Activated CD4-positive, alpha-beta T cell treated with anti-CD3 and anti-CD28 coated beads, Interleukin-2, amount 50 U/mL, for 1 hour (primary cell): ENCODE measurements around the gene RUNX3.
A peak's percentile ranks its signal among the peaks of the same experiment; 100 is the strongest.
"Not testable (repeated sequence)": the region's sequence is repeated elsewhere in the genome, so short reads cannot be mapped to it uniquely, and the experiment has no call there.

Experiments used
- DNase-seq: peaks from one replicate; pipeline ENCODE4 v3.0.0-alpha.2; 2020

The RUNX3 gene

GRCh38 chr1:24930260-24931145 lies at the start of gene RUNX3:
Gene RUNX3, minus strand, starts transcription at chr1:24930276. Its CDS starts 408 bp downstream, at chr1:24929868.
- DNase-seq: peak; percentile 91

GRCh38 chr1:24979232-24979631 lies 49.2 kb upstream of the RUNX3 start:
- not testable (repeated sequence) for DNase-seq

DNA sequence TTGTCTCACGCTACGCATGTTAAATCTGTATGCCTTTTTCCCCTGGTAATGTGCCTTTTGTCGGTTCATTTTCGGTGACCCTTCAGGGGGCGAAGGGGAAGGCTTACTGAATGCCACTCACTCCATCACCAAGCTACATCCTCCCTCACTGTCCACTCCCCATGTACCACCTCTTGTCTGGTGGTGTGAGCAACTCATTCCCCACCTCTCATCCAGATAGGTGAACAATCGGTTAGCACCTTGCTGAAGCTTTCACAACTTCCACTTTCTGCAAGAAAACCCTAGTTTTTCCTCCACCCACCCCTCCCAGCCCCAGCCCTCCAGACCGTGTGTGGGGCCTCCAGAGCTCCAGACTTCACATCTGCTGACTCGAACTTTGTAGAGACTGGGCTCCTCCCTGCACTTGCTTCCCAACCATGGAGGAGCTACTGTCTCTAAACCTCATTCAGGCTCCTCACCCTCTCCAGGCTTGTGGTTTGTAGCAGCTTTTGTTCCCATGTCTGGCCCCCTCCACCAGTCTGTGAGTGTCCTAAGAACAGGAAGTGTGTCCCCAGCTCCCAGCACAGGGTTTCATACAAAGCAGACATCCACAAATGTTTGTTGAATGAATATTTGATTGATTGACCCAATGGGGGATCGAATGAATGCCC lies 48.4 kb upstream of the RUNX3 start:
- DNase-seq: no peak

DNA sequence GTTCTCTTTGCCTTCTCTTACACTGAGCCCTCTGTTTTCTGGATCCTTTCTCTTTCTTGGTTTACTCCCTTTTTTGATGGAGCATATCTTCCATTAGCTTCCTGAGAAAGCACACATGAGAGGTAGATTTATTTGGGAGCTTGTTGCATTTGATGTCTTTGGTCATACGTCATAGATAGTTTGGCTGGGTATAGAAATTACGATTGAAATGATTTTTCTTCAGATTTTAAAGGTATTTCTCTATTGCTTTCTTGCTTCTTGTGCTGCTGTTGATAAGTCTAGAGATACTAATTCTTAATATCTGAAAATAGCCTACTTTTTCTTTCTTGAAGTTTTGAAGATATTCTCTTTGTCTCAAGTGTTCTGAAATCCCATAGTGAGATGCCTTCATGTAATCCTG lies 45.3 kb upstream of the RUNX3 start:
- DNase-seq: no peak

DNA sequence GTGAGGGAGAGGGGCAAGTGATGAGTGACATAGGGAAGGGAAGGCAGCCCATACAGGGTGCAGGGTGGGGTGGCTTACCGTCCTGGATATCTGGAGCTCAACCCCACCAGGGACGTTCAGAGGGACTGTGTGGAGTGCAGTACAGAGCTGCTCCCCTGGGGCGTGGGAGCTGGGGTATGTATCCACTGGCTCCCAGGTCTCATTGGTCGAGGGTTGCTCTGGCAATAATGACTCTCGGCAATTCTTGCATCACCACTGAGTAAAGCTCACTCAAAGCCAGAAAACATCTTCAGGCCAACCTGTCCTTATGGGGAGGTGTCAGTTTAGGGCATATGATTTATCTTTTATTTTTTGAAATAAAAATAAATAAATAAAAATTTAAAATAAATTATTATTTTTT lies 43.2 kb upstream of the RUNX3 start:
- DNase-seq: no peak

- no peak for DNase-seq
These were observed 42.8 kb upstream of the RUNX3 start for GRCh38 chr1:24972915-24973242.

DNA sequence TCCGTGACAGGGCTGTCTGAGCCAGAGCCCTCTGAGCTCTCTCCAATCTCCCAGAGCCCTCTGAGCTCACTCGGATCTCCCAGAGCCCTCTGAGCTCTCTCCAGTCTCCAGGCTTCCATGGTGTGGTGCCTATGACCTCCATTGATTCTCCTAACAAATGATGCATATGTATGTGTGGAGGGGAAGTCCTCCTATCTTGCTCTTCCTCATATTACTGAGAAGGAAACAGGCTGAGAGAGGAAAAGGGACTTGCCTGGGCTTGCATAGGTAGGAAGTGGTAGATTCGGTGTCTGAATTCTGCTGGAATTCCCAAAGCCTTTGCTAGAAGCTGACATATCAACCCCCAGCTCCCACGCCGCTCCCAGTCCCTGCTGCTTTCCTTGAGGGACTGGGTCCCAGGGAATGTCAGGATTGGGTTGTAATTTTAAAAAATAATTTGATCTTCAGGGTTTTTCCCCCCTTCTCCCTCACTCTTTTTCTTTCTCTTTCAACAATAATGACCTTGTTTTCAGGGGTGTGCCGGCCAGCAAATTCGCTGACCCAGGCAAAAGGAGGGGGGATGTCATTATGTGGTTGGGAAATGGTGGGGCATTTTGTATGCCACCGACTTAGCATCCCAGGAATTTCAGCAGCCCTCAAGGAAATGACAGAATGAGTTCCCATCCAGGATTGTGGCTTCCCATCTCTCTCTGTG lies 42.3 kb upstream of the RUNX3 start:
- no peak for DNase-seq

GRCh38 chr1:24970926-24971875 lies 41.1 kb upstream of the RUNX3 start:
- DNase-seq: no peak

DNA sequence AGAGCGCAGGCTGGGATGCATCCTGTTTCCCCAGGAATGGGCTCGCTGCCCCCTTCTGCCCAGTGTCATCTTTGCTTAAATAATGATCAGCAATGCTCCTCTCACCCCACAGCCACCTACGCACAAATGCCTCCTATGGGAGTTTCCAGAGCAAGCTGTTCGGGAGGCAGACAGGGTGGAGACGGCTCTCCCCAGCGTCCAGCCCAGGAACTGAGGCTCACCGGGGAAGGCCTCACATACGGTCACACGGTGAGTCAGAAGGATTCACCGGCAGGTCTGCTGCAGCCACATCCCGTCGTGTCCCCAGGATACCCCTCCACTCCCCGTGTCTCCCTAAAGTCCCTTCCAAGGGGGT lies 40.3 kb upstream of the RUNX3 start:
- no peak for DNase-seq

DNA sequence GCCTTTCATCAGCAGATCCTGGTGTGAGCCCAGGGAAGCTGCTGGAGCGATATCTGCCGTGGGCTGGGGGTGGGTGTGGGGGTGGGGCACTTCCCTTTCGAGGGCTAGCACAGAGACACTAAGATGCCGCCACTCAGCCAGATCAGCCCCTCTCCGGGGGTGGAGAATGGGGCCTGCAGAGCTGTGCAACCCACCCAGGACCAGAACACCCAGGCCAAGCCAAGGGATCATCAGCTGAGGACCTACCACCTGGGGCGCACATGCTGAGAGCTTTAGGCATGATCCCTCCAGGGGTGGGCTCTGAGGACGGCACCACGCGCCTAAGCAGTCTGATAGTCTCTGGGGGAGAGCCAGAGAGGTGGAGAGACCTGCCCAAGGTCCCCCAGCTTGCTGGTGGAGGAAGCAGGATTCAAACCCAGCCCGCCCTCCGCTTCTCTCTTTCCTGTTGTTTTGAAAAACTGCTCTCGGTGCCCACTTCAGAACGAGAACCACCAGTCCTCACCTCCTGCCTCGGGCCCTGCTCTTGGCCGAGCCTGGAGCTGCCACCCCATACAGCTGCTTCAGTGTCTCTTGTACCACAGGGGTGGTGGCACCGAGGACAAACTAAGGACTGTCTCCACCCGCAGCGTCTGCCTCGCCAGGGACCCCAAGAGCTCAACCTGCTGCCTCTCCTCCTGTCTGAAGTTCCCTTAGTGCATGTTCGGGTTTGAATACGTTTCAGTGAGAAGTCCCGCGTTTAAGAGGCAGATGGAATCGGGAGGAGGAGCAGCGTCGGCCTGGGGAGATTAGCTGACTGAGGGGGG lies 39.7 kb upstream of the RUNX3 start:
- DNase-seq: no peak

- DNase-seq: no peak
These were observed 39.0 kb upstream of the RUNX3 start for GRCh38 chr1:24968941-24969585.

GRCh38 chr1:24967962-24968361 lies 37.9 kb upstream of the RUNX3 start:
- DNase-seq: no peak

- no peak for DNase-seq
These were observed 37.5 kb upstream of the RUNX3 start for GRCh38 chr1:24967555-24967954.

DNA sequence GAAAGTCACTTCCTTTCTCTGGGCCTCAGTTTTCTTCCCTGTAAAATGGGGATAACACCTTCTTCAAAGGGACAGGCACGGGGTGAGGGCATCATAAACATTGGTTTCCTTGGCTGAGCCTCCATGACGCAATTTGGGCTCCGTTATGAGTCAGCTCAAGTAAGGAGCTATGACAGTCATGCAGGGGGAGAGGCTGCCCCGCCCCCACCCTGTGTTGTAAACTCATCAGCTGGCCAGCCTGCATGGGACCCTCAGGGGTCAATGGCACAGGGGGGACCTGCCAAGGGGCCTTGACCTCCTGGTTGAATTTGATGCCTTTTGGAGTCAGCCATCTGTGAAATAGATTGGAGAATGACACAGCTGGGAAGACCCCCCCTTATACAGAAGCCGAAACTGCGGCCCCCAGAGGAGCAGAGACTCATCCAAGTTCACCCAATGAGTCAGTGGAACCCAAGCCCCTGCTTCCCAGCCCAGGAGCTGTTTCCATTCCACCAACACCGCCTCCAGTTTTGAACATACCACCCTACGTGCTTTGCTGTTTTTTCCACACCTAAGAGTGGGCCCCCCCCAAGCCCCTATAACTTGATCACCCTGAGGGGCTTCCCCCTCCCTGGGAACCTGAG lies 36.8 kb upstream of the RUNX3 start:
- DNase-seq: peak; percentile 44

- no peak for DNase-seq
These were observed 36.1 kb upstream of the RUNX3 start for GRCh38 chr1:24966121-24966723.

DNA sequence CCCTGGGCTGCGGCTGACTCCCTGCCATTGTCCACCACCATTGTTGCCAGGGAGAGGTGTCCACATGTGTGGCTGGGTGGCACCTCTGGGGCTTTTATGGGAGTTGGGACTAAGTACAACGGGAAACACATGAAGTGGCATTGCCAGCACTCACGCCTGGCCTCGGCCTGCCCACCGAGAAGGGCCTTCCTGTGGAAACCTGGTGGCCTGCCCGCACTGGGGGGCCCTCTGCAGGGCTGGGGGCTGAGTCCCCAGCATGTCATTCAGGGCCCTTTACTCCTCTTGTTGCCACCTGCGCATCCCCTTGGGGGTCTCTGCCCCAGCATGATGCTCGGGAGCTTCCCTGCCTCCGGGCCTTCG lies 35.5 kb upstream of the RUNX3 start:
- no peak for DNase-seq

DNA sequence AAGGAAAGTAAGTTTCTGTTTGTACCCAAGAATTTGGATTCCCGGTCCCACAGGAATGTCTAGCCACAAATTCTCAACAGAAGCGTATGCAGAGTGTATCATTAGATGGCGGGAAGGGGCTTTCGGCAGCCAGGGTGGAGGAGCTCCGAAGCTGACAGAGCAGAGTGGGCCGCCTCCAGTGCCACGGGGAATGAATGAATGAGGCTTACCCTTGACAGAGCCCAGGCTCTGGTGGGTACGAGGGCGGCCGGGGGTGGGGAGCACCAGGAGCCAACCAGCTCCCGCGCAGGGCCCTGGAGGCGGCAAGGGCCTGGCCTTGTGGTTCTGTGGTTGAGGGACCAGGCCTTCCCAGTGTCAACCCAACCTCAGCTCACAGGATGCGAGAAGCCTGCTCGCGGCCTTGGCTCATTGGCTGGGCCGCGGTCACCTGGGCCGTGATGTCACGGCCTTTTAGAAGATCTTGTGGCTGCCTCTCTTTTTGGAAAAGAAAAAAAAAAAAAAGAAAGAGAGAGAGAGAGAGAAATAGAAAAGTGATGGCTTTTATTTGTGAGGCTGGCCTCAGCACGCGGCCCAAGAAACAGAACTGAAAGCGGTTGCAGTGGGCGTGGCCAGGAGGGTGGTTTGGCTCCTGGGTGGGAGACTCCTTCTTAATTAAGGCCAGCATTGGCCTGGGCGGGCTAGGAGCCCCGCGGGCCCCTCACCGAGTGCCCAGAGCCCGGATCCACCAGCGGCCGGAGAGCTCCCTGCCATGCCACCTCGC lies 34.9 kb upstream of the RUNX3 start:
- DNase-seq: peak; percentile 78

GRCh38 chr1:24963943-24964693 lies 34.0 kb upstream of the RUNX3 start:
- DNase-seq: no peak
